Gastroesophageal sphincter (tissue), 4 donors: ENCODE data around the gene RPRML. TPM values are rescaled to one million over a fixed set of nuclear protein-coding genes. Genes with fewer than 3 reads are reported as not detected.
"Not testable (repeated sequence)": the region's sequence is repeated elsewhere in the genome, so short reads cannot be mapped to it uniquely, and the experiment has no call there.

ENCODE experiments used
- ATAC-seq: fragments of 150-250 bp; one replicate; pipeline ENCODE4 v1.9.1; 2016; ENCODE audit warnings: mild to moderate bottlenecking, moderate library complexity
- H3K27ac ChIP-seq, 4 donors: fragments of 200-600 bp; sonication (generic) in 3 of 4; 1 replicate in 3 of 4; 2 replicates in 1 of 4; pipeline ENCODE4 v1.5.1; 2016 to 2019
- H3K27me3 ChIP-seq: fragments of 200-600 bp; sonication (generic); one replicate; pipeline ENCODE4 v1.5.1; 2019
- H3K36me3 ChIP-seq, 2 donors: fragments of 200-600 bp; sonication (generic); one replicate each; pipeline ENCODE4 v1.5.1; 2019; ENCODE audit warnings: control low read depth in 1 of 2
- H3K4me1 ChIP-seq, 3 donors: fragments of 200-600 bp; sonication (generic); 1 replicate in 2 of 3; 2 replicates in 1 of 3; pipeline ENCODE4 v1.5.1; 2016 to 2019; ENCODE audit warnings: control low read depth in 2 of 3
- H3K4me3 ChIP-seq, 2 donors: fragments of 200-600 bp; sonication (generic); one replicate each; pipeline ENCODE4 v1.5.1; 2019; ENCODE audit warnings: mild to moderate bottlenecking in 1 of 2, moderate library complexity in 1 of 2
- H3K9me3 ChIP-seq, 3 donors: fragments of 200-600 bp; sonication (generic); one replicate each; pipeline ENCODE4 v1.5.1; 2017 to 2019; ENCODE audit warnings: control low read depth in 2 of 3
- CTCF ChIP-seq, 4 experiments: fragments of 200-600 bp in 2 of 4; fragments of 450-650 bp in 2 of 4; sonication (generic) in 1 of 4; IDR thresholded peaks; one replicate each; pipeline ENCODE4 v1.5.1; 2017 to 2019; ENCODE audit warnings: antibody characterized with exemption in 4 of 4, mild to moderate bottlenecking in 2 of 4, moderate library complexity in 2 of 4
- EP300 ChIP-seq: sonication (generic); formaldehyde crosslinking; IDR thresholded peaks from one replicate; pipeline ENCODE4 v1.6.1; 2017; ENCODE audit warnings: antibody characterized with exemption, mild to moderate bottlenecking
- POLR2A ChIP-seq, 2 donors: fragments of 450-650 bp; IDR thresholded peaks; one replicate each; pipeline ENCODE4 v1.6.1; 2017; ENCODE audit warnings: antibody characterized with exemption in 2 of 2, mild to moderate bottlenecking in 2 of 2, moderate library complexity in 1 of 2
- POLR2AphosphoS5 ChIP-seq: sonication (generic); formaldehyde crosslinking; IDR thresholded peaks from one replicate; pipeline ENCODE4 v1.6.1; 2017; ENCODE audit warnings: antibody characterized with exemption
- WGBS, 2 donors: methylation state at CpG; one replicate each; pipeline ENCODE4 v1.1.5; 2018; ENCODE audit warnings: low coverage in 1 of 2; 5-methylcytosine and 5-hydroxymethylcytosine counted together
- total RNA-seq, 4 donors: library from RNA; depleted of rRNA; stranded (reverse); fragments of >200 nt; gene quantifications; one replicate each; pipeline ENCODE4 v1.1.0, GENCODE V29; 2016

Gene RPRML
- total RNA-seq, 4 donors from 2014 or later, result 1.1 to 1.8 TPM; not detected in 2

GRCh38 chr17:47004906-47005305 lies 25.9 kb upstream of the RPRML start:
- Histone ChIP-seq H3K27ac (no peak overlapping the region), H3K27me3 (no peaks in the 10 kb centered on the region), H3K36me3 (peaks cover 0 to under 1% of the 10 kb centered on the region in 2 donors), H3K9me3 (no peaks in the 10 kb centered on the region), H3K4me1 (no peaks in the 10 kb centered on the region), H3K4me3 (no peak overlapping the region)
- ATAC-seq, result no peak
- TF ChIP-seq POLR2AphosphoS5 (no peak), POLR2A (IDR thresholded peaks at IDR 0.05) (no peak), EP300 (no peak), CTCF (IDR thresholded peaks at IDR 0.05) (no peak)
- 43 to 77% methylated on average over 1 of the region's 1 CpG for WGBS, 2 donors

- not testable (repeated sequence) for H3K36me3 ChIP-seq, ATAC-seq, H3K9me3 ChIP-seq, H3K27me3 ChIP-seq, H3K4me3 ChIP-seq, H3K4me1 ChIP-seq, H3K27ac ChIP-seq
- 63 to 83% methylated on average over 2 to 4 of the region's 5 CpGs for WGBS, 2 donors
These were observed 24.8 kb upstream of the RPRML start for GRCh38 chr17:47003864-47004263.

GRCh38 chr17:46995841-46996571 lies 17.0 kb upstream of the RPRML start:
- H3K36me3 ChIP-seq, result no peaks in the 10 kb centered on the region
- H3K27ac ChIP-seq, result no peak overlapping the region
- WGBS, 2 donors, result 61 to 80% methylated on average over 3 of the region's 4 CpGs
- ATAC-seq, result no peak
- no peaks in the 10 kb centered on the region for H3K4me1 ChIP-seq
- no peak for TF ChIP-seq POLR2AphosphoS5
- no peak for TF ChIP-seq POLR2A (IDR thresholded peaks at IDR 0.05)
- TF ChIP-seq CTCF (IDR thresholded peaks at IDR 0.05), result no peak
- TF ChIP-seq EP300, result no peak
- H3K27me3 ChIP-seq, result no peaks in the 10 kb centered on the region
- H3K4me3 ChIP-seq, result no peak overlapping the region
- H3K9me3 ChIP-seq, result no peaks in the 10 kb centered on the region

- no peak overlapping the region for H3K4me3 ChIP-seq
- no peaks in the 10 kb centered on the region for H3K9me3 ChIP-seq
- H3K4me1 ChIP-seq, result no peaks in the 10 kb centered on the region
- TF ChIP-seq POLR2AphosphoS5 (no peak), EP300 (no peak), POLR2A (IDR thresholded peaks at IDR 0.05) (no peak), CTCF (IDR thresholded peaks at IDR 0.05) (no peak)
- H3K27ac ChIP-seq, result no peak overlapping the region
- no peak for ATAC-seq
- H3K27me3 ChIP-seq, result no peaks in the 10 kb centered on the region
- WGBS, 2 donors, result 83% methylated on average over 2 of the region's 2 CpGs; no CpG with 5 or more reads in 1 of the 2 donors
- no peaks in the 10 kb centered on the region for H3K36me3 ChIP-seq
These were observed 15.9 kb upstream of the RPRML start for GRCh38 chr17:46994993-46995392.

GRCh38 chr17:46991617-46992016 lies 12.6 kb upstream of the RPRML start:
- H3K27ac ChIP-seq, result no peak overlapping the region
- no peak overlapping the region for H3K4me3 ChIP-seq
- no peak for TF ChIP-seq POLR2A (IDR thresholded peaks at IDR 0.05)
- TF ChIP-seq EP300, result no peak
- no peak for TF ChIP-seq POLR2AphosphoS5
- no peak for TF ChIP-seq CTCF (IDR thresholded peaks at IDR 0.05)
- WGBS, 2 donors, result 46 to 60% methylated on average over 1 of the region's 1 CpG
- no peak for ATAC-seq
- H3K9me3 ChIP-seq, result no peaks in the 10 kb centered on the region
- no peaks in the 10 kb centered on the region for H3K4me1 ChIP-seq
- no peaks in the 10 kb centered on the region for H3K36me3 ChIP-seq
- no peaks in the 10 kb centered on the region for H3K27me3 ChIP-seq
